GM12801 (cell line): ENCODE data around the gene PAGE1.

ENCODE experiments used
- TF ChIP-seq, protein P1 (sequence below): IDR thresholded peaks from one replicate; pipeline ENCODE4 v1.5.1; 2011; ENCODE audit warnings: control low read depth; ENCODE audit not compliant: insufficient read length; ENCODE audit errors: extremely low read depth

PAGE1 gene

DNA sequence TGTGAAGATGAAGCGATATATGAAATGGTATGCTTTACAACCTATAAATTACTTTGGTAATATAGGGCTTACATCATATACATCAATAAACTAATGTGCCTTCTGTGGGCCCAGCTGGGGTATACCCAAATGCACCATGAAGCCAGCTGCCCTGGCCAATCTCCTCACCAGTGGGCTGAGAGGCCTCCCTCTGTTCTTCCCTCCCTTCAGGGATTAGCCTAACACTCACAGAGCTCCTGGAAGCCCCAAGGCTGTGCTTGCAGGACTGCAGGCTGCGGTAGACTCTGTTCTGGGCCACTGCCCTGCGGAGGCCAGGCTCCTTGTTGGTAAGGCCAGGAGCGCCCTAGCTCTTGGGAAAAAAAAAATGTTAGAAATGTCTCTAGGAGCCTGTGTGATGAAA is 33.9 kb downstream of the PAGE1 start:
- TF ChIP-seq, protein P1, sequence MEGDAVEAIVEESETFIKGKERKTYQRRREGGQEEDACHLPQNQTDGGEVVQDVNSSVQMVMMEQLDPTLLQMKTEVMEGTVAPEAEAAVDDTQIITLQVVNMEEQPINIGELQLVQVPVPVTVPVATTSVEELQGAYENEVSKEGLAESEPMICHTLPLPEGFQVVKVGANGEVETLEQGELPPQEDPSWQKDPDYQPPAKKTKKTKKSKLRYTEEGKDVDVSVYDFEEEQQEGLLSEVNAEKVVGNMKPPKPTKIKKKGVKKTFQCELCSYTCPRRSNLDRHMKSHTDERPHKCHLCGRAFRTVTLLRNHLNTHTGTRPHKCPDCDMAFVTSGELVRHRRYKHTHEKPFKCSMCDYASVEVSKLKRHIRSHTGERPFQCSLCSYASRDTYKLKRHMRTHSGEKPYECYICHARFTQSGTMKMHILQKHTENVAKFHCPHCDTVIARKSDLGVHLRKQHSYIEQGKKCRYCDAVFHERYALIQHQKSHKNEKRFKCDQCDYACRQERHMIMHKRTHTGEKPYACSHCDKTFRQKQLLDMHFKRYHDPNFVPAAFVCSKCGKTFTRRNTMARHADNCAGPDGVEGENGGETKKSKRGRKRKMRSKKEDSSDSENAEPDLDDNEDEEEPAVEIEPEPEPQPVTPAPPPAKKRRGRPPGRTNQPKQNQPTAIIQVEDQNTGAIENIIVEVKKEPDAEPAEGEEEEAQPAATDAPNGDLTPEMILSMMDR, result no peak

DNA sequence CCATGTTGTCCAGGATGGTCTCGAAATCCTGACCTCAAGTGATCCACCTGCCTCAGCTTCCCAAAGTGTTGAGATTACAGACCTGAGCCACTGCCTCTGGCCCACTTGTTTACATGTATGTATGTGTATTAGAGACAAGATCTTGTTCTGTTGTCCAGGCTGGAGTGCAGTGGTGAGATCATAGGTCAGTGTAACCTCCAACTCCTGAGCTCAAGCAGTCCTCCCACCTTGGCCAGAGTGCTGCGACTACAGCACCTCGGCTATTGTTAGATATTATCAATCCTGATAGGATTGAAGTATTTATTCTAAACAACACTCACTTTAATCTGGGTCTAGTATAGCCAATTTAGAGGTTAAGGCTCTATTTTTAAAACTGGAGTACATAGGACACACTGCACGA is 36.0 kb downstream of the PAGE1 start:
- TF ChIP-seq, protein P1, result no peak

DNA sequence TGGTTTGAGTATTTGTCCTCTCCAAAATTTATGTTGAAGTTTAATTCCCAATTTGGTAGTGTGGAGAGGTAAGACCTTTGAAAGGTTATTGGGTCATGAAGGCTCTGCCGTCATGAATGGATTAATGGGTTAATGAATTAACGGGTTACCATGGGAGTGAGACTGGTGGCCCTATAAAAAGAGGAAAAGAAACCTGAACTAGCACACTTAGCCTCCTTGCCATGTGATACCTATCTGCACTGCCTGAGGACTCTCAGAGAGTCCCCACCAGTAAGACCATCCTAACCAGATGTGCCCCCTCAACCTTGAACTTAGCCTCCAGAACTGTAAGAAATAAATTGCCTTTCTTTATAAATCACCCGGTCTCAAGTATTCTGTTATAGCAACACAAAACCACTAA is 39.3 kb downstream of the PAGE1 start:
- TF ChIP-seq, protein P1, result no peak

DNA sequence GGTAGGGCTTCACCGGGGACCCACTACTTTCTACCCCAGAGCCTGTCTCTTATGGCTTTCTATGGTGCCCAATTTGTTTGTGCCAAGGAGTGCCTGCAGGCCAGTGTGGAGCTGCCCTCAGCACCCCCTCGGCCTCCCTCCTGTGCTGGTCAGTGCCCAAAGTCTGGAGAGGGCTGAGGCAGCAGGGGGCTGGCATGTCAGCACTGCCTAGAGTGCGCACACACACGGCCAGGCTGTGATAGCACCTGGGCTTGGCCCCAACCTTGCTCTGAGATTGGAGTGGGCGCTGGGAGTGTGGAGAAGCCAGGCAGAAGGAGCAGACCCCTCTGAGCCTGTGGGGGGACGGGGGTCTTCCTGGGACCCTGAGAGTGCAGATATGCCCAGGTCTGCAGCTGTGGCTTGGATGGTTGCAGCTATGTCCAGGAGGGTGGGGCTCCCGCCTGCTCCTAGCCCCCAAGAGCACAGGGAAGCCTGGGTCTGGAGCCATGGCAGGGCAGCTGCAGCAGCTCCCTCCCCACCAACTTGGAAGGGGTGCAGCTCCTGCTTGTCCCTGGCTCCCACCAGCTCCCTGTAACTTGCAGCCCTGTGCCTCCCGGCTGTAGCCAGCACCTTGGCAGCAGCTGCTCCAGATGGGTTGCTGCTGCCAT is 50.7 kb downstream of the PAGE1 start:
- TF ChIP-seq, protein P1, result no peak
